NCI-H345 treated with DMSO at 0.1 percent for 48 hours (cell line): ENCODE measurements around the gene ENAH.
"Not testable (repeated sequence)": the region's sequence is repeated elsewhere in the genome, so short reads cannot be mapped to it uniquely, and the experiment has no call there.

Experiments
- DNase-seq: peaks from one replicate; lab custom pipeline; 2025; ENCODE audit not compliant: unreplicated experiment; lab: John Stamatoyannopoulos, UW

ENAH gene

GRCh38 chr1:225650179-225650578 is 2.7 kb downstream of the ENAH start:
- DNase-seq, result no peak

- no peak for DNase-seq
Measured at GRCh38 chr1:225645194-225645895, 7.6 kb downstream of the ENAH start.

DNA sequence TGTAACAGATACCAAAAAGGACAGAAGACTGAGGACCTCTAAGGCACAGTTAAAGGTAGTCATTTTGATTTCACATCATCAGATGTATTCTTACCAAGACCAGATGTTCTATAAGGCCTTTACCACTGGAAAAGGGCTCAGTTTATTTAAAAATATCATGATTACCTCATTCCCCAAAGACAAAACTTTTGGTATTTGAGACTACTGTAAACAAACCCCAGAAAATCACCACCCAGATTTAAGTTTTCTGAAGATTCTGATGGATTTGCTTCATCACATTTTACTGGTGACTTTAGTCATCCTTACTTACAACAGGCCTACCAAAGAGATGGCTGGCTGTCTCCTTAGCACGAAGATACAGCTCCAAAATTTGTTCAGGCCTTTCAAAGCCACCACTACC is 8.3 kb downstream of the ENAH start:
- DNase-seq, result no peak

DNA sequence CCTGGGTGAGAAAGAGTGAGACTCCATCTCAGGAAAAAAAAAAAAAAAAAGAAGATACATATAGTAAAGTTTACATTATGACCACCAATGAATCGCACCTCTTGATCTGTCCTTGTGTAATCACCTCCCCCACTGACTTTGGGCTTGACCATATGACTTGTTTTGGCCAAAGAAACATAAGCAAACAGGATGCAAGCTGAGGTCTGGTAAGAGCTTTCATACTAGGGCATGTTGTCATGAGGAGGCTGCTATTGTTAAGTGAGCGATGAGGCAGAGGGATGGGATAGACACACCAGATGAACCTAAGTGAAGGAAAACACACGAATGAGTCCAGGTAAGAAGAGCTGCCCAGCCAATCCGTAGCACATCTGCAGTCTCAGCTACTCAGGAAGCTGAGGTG is 10.7 kb downstream of the ENAH start:
- DNase-seq, result no peak

GRCh38 chr1:225638853-225639252 is 14.1 kb downstream of the ENAH start:
- no peak for DNase-seq

DNA sequence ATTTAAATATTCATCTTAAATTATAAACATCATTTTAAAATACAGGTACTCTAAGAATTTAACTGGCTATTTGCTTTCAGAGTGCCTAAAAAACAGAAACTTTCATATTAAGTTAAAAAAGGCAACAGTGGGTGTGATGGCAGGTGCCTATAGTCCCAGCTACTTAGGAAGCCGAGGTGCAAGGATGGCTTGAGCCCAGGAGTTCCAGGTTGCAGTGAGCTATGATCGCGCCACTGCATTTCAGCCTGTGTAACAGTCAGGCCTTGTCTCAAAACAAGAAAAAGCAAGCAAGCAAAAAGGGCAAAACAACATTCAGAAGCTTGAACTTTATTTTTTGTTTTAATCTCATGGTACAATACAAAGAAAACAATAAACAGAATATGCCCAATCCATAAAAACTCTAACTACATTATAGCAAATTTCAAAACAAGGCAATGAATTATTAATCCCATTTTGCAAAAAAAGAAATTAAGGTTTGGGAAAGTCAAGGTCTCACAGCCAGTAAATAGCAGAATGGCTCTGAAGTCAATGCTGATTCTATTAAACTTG is 15.2 kb downstream of the ENAH start:
- DNase-seq, result no peak

DNA sequence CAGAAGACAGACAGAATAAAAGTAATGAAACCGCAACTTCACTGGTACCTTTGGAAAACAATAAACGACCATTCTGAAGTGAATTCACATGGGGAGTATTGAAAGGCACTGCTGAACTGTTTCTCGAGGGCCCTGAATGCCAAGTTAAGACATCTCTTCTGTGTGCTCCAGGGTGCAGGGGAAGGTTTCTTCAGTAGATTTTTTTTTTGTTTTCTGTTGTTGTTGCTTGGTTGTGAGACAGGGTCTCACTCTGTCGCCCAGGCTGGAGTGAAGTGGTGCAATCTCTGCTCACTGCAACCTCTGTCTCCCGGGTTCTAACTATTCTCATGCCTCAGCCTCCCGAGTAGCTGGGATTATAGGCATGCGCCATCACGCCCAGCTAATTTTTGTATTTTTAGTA is 15.9 kb downstream of the ENAH start:
- not testable (repeated sequence) for DNase-seq

- DNase-seq, result no peak
Measured at GRCh38 chr1:225635649-225636048, 17.3 kb downstream of the ENAH start.

DNA sequence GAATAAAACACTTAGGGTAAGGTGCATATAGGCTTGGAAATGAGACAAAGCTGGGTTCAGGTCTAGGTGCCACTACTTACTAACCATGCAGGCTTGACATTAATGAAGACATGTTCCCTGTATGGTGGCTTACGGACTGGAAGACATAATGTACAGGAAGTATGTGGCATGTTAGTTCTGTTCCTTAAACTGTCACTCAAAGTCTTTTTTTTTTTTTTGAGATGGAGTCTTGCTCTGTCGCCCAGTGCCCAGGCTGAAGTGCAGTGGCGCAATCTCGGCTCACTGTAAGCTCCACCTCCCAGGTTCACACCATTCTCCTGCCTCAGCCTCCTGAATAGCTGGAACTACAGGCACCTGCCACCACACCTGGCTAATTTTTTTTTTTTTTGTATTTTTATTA is 20.1 kb downstream of the ENAH start:
- not testable (repeated sequence) for DNase-seq

DNA sequence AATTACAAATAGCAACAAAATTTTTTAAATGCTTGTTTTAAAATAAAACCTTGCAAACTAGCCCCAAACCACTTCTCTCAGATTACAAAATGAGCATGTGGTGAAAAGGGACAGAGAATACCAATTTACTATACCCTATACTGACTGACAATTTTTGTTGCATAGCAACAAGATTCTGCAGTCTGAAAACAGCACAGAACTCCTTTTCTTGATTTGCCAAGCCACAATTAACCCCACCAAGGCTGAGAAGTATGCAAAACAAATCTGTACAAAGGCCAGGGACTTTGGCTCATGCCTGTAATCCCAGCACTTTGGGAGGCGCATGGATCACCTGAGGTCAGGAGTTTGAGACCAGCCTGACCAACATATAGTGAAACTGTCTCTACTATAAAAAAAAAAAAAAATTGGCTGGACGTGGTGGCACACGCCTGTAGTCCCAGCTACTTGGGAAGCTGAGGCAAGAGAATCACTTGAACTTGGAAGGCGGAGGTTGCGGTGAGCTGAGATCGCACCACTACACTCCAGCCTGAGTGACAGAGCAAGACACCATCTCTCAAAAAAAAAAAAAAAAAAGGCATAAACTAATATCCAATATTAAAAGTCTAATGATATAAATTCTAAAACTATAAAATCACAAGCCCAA is 21.8 kb downstream of the ENAH start:
- DNase-seq, result no peak

GRCh38 chr1:225629483-225629882 is 23.4 kb downstream of the ENAH start:
- no peak for DNase-seq

DNA sequence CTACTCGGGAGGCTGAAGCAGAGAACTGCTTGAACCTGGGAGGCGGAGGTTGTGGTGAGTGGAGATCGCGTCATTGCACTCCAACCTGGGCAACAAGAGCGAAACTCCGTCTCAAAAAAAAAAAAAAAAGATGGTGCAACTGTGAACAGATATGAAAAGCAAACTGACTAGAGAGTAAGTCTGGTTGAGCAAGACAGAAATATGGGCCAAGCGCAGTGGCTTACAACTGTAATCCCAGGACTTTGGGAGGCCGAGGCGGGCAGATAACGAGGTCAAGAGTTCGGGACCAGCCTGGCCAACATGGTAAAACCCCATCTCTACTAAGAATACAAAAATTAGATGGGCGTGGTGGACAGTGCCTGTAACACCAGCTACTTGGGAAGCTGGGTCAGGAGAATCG is 24.1 kb downstream of the ENAH start:
- not testable (repeated sequence) for DNase-seq

- no peak for DNase-seq
Measured at GRCh38 chr1:225627304-225627947, 25.5 kb downstream of the ENAH start.

DNA sequence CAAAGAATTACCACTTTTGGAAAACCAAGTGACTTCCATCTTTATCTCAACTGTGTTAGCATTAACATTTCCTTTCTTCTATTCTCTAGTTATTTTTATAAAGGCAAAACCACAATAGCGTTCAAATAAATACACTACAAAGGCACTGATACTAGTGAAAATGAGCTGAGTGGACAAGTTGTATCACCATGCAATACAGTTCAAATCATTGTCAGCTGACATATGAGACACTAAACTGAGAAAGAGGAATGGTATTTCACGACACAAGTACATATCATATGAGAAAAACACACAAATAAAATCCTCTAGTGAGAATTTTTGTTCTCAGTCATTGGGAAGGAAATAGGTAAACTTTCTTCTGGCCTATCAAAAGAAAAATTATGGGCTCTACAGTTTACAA is 26.2 kb downstream of the ENAH start:
- no peak for DNase-seq

GRCh38 chr1:225617956-225618355 is 35.0 kb downstream of the ENAH start:
- DNase-seq, result no peak

GRCh38 chr1:225617479-225617878 is 35.4 kb downstream of the ENAH start:
- no peak for DNase-seq

GRCh38 chr1:225615403-225615790 is 37.5 kb downstream of the ENAH start:
- DNase-seq, result not testable (repeated sequence)

- DNase-seq, result no peak
Measured at GRCh38 chr1:225613006-225613405, 39.9 kb downstream of the ENAH start.

GRCh38 chr1:225612287-225612686 is 40.6 kb downstream of the ENAH start:
- DNase-seq, result no peak

DNA sequence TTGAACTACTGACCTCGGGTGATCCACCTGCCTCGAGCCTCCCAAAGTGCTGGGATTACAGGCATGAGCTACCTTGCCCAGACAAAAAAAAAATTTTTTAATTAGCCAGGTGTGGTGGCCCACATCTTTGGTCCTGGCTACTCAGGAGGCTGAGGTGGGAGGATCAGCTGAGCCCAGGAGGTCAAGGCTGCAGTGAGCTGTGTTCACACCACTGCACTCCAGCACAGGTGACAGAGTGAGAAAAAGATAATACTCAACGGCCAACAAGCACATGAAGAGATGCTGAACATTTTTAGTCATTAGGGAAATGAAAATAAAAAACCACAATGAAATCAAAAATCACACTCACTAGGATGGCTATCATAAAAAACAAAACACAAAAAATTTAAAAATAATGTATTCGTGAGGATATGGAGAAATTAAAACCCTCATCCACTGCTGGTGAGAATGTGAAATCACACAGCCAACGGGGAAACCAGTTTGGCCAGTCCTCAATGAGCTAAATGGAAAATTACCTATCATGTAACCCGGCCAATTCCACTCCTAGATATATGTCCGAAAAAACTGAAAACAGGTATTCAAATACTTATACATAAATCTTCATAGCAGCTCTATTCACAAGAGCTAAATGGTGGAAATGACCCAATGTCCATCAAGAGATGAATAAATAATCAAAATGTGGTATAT is 41.2 kb downstream of the ENAH start:
- DNase-seq, result no peak

DNA sequence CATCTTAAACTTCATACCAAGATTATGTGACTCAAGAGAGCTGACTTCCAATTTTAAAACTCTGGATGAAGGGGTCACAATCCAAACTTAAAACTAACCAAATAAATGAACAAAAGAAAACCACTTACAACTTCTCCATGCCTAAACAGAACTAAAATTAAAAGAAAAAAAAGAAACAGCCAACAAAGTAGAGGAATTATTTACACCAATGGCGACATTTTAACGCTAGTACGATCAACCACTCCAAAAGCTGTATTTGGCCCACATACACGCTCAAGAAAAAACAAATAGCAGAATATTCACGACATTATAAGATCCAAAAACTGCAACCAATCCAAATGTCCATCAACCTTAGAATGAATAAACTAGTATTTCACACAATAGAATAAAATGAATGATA is 42.4 kb downstream of the ENAH start:
- no peak for DNase-seq
